ENCODE measurements around the gene COQ3. TPM values are rescaled to one million over a fixed set of nuclear protein-coding genes. Genes with fewer than 3 reads are reported as not detected.

COQ3 gene
- polyA plus RNA-seq, 2 of the 4 experiments (the other 2 are of a cell fraction), result 13.1 to 17.2 TPM

GRCh38 chr6:99424761-99425646, 31.0 kb upstream of the COQ3 start, which contains the start of gene PNISR (continued):
- TF ChIP-seq, protein P1, sequence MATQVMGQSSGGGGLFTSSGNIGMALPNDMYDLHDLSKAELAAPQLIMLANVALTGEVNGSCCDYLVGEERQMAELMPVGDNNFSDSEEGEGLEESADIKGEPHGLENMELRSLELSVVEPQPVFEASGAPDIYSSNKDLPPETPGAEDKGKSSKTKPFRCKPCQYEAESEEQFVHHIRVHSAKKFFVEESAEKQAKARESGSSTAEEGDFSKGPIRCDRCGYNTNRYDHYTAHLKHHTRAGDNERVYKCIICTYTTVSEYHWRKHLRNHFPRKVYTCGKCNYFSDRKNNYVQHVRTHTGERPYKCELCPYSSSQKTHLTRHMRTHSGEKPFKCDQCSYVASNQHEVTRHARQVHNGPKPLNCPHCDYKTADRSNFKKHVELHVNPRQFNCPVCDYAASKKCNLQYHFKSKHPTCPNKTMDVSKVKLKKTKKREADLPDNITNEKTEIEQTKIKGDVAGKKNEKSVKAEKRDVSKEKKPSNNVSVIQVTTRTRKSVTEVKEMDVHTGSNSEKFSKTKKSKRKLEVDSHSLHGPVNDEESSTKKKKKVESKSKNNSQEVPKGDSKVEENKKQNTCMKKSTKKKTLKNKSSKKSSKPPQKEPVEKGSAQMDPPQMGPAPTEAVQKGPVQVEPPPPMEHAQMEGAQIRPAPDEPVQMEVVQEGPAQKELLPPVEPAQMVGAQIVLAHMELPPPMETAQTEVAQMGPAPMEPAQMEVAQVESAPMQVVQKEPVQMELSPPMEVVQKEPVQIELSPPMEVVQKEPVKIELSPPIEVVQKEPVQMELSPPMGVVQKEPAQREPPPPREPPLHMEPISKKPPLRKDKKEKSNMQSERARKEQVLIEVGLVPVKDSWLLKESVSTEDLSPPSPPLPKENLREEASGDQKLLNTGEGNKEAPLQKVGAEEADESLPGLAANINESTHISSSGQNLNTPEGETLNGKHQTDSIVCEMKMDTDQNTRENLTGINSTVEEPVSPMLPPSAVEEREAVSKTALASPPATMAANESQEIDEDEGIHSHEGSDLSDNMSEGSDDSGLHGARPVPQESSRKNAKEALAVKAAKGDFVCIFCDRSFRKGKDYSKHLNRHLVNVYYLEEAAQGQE (IDR thresholded peaks at IDR 0.05), result peak; percentile 7; the same call in 1 of the 2 replicates
- 0 out of 2 replicates have a peak, but pooled peaks have one; percentile 55 for TF ChIP-seq MAZ (IDR thresholded peaks at IDR 0.05; ENCODE audit: borderline replicate concordance, low read depth, low read length)

DNA sequence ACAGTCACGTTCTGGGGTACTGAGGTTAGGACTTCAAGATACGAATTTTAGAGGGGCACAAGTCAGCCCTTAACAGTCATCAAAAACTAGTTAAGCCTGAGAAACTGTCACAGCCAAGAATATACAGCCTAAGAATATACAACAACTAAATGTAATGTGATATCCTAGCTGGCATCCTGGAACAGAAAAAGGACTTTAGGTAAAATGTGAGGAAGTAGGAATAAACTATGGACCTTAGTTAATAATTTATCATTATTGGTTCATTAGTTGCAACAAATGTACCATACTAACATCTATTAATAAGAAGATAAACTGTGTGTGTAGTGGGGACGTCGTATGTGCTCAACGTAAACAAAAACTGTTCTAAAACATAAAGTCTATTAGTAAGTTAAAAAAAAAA, 30.0 kb upstream of the COQ3 start:
- TF ChIP-seq E2F6 (IDR thresholded peaks at IDR 0.05; ENCODE audit: borderline replicate concordance, low read depth) (no peak), JUNB (IDR thresholded peaks at IDR 0.05) (no peak), POLR2A (IDR thresholded peaks at IDR 0.05; ENCODE audit: low read length) (no peak), HDAC2 (IDR thresholded peaks at IDR 0.05) (no peak), FOSB (CRISPR knock-in tag; IDR thresholded peaks at IDR 0.05) (no peak), SREBF2 (IDR thresholded peaks at IDR 0.05) (no peak), RNF2 (IDR thresholded peaks at IDR 0.05; ENCODE audit: borderline replicate concordance, low read depth) (no peak), ZNF302 (CRISPR knock-in tag; IDR thresholded peaks at IDR 0.05) (no peak)
- TF ChIP-seq, protein P2, sequence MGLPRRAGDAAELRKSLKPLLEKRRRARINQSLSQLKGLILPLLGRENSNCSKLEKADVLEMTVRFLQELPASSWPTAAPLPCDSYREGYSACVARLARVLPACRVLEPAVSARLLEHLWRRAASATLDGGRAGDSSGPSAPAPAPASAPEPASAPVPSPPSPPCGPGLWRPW (IDR thresholded peaks at IDR 0.05), result no peak
- Histone ChIP-seq H3K4me3 (peak overlapping the region; percentile 99), H3K4me2 (peak overlapping the region; percentile 98), H3K9me3 (no peaks in the 10 kb centered on the region), H3K4me1 (peaks cover 23% of the 10 kb centered on the region; the same call in 2 of the 3 replicates), H3K27ac (peak overlapping the region in 1 of 2 experiments; percentile 99; a peak in 4 of 6 replicates)
- FAIRE-seq (no peak), DNase-seq (ENCODE audit: low read depth in 1 of 2, low spot score in 1 of 2) (no peak), ATAC-seq (no peak)
- 20% methylated on average over 5 of the region's 5 CpGs for WGBS (ENCODE audit: missing lambda C conversion rate)
- POLR2A ChIA-PET, result interaction anchor here (0.6 to 1.9 kb wide), 2 partner anchors 91 to 144 kb away, joined by 3 to 9 read pairs; partner anchors contain the start of genes CCNC and USP45
- CTCF ChIA-PET, result interaction anchor here (0.6 to 0.7 kb wide), 2 partner anchors 23 to 89 kb away, joined by 3 to 4 read pairs; no protein-coding TSS in a partner anchor

DNA sequence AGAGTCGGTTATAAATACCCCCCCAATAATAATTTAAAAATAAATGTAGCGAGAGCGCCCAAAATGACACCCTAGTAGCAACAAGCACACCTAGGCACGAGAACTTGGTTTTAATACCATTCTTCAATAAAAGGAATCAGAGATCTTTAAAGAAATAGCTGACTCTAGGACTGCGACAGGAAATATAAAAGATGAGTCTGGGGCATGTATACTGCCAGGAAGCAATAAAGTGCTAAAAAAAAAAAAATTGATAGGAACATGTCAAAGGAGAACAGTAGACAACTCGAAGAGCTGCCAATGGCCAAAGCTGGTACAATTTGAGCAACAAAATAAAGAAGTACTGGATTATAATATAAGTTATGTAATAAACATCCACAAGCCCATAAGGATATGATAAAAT, 28.9 kb upstream of the COQ3 start:
- Histone ChIP-seq H3K4me3 (no peak overlapping the region), H3K4me1 (peaks cover 23% of the 10 kb centered on the region; the same call in 2 of the 3 replicates), H3K9me3 (no peaks in the 10 kb centered on the region), H3K4me2 (peak overlapping the region; percentile 98; the same call in 2 of the 3 replicates), H3K27ac (no peak overlapping the region)
- POLR2A ChIA-PET, result no interaction called here
- DNase-seq (ENCODE audit: low read depth in 1 of 2, low spot score in 1 of 2), result no peak
- 92% methylated on average over 6 of the region's 6 CpGs for WGBS (ENCODE audit: missing lambda C conversion rate)
- no peak for ATAC-seq
- TF ChIP-seq RFX5 (IDR thresholded peaks at IDR 0.05) (no peak), MAFK (IDR thresholded peaks at IDR 0.05; ENCODE audit: partially characterized antibody) (no peak), NPAS2 (CRISPR knock-in tag; IDR thresholded peaks at IDR 0.05; ENCODE audit: borderline replicate concordance) (no peak), RCOR1 (IDR thresholded peaks at IDR 0.05; ENCODE audit: low read depth, low read length) (no peak)
- TF ChIP-seq, protein P3, sequence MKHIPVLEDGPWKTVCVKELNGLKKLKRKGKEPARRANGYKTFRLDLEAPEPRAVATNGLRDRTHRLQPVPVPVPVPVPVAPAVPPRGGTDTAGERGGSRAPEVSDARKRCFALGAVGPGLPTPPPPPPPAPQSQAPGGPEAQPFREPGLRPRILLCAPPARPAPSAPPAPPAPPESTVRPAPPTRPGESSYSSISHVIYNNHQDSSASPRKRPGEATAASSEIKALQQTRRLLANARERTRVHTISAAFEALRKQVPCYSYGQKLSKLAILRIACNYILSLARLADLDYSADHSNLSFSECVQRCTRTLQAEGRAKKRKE (CRISPR knock-in tag; IDR thresholded peaks at IDR 0.05; ENCODE audit: low read depth), result no peak
- CTCF ChIA-PET, result no interaction called here
- no peak for FAIRE-seq
